Measurements from ENCODE around the gene TRIL. TPM values are rescaled to one million over a fixed set of nuclear protein-coding genes. Genes with fewer than 3 reads are reported as not detected.

TRIL gene
- total and polyA plus RNA-seq, 11 donors: 0.53 to 7.0 (median 3.2) TPM

DNA sequence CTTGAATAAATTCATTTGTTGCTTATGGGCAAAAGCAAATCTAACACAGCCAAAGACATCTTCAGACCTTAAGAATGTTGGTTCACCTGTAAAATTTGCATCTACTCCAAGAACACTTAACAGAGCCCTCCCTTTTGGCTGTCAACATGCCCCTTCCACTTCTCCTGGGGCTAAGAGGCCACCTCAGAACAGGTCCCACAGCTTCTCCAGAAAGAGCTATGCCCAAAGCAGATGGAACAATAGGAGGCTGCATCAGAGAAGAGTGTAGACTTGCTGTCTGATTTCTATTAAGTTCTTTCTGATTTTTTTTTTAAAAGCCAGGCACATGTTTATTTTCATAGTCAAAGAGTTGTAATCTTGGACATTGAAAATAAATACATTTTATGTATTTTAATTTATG lies 26.1 kb upstream of the TRIL start:
- TF ChIP-seq, protein P1, sequence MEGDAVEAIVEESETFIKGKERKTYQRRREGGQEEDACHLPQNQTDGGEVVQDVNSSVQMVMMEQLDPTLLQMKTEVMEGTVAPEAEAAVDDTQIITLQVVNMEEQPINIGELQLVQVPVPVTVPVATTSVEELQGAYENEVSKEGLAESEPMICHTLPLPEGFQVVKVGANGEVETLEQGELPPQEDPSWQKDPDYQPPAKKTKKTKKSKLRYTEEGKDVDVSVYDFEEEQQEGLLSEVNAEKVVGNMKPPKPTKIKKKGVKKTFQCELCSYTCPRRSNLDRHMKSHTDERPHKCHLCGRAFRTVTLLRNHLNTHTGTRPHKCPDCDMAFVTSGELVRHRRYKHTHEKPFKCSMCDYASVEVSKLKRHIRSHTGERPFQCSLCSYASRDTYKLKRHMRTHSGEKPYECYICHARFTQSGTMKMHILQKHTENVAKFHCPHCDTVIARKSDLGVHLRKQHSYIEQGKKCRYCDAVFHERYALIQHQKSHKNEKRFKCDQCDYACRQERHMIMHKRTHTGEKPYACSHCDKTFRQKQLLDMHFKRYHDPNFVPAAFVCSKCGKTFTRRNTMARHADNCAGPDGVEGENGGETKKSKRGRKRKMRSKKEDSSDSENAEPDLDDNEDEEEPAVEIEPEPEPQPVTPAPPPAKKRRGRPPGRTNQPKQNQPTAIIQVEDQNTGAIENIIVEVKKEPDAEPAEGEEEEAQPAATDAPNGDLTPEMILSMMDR (IDR thresholded peaks at IDR 0.05): no peak
- no peak for TF ChIP-seq POLR2A (IDR thresholded peaks at IDR 0.05)
- H3K9me3 ChIP-seq: no peaks in the 10 kb centered on the region
- H3K4me1 ChIP-seq: peaks cover 0 to 56% (median 30%) of the 10 kb centered on the region in 12 donors
- no peaks in the 10 kb centered on the region for H3K27me3 ChIP-seq
- H3K36me3 ChIP-seq: no peaks in the 10 kb centered on the region
- H3K27ac ChIP-seq: peak overlapping the region in 3 of 12 donors; percentile 8 to 69 (median 39)
- H3K4me3 ChIP-seq: no peak overlapping the region
- no peak for DNase-seq
- ATAC-seq: no peak
- intact Hi-C loops (cut with DNase I): no loop called here

DNA sequence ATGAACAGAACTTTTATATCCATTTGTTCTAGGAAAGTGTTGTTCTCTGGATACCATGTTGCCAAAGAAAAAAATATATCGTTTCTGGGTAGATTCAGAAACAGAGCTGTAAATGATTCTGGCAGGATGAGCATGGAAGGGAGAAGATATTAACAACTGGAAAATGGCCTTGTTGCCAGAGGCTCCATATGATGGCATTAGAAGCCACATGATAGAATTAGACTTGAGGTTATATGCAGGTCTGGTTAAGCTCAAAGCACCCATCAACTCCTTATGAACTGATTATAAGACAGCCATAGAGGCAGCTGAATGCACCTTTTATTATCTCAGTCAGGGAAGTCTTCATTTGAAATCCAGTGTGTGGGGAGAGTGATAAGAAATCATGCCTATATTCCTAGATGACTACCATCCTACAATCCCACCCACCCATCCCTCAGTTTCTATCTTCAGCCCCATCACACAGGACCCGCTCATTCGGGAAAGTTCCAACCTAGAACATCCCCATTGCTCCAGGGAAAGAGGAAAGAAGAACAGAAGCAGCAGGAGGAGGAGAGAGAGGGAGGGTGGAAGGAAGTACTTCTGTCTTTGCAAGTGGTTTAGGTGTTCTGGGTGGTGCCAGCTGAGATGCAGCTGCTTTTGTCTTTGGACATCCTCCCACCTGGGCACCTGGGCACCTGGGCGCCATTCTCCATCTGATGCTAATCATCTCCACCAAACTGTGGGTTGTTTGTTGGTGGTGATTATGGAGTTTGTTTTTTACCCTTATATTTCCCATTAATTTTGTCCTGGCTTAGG lies 25.5 kb upstream of the TRIL start:
- no peak for DNase-seq
- no peak overlapping the region for H3K4me3 ChIP-seq
- no peaks in the 10 kb centered on the region for H3K9me3 ChIP-seq
- intact Hi-C loops (cut with DNase I): no loop called here
- peaks cover 0 to 52% (median 29%) of the 10 kb centered on the region in 12 donors for H3K4me1 ChIP-seq
- 85 to 94% (median 90%) methylated on average over 4 of the region's 4 CpGs for WGBS, 4 donors
- H3K36me3 ChIP-seq: no peaks in the 10 kb centered on the region
- H3K27ac ChIP-seq: no peak overlapping the region
- H3K27me3 ChIP-seq: no peaks in the 10 kb centered on the region
- TF ChIP-seq, protein P1 (IDR thresholded peaks at IDR 0.05): no peak
- no peak for TF ChIP-seq POLR2A (IDR thresholded peaks at IDR 0.05)
- ATAC-seq: no peak

DNA sequence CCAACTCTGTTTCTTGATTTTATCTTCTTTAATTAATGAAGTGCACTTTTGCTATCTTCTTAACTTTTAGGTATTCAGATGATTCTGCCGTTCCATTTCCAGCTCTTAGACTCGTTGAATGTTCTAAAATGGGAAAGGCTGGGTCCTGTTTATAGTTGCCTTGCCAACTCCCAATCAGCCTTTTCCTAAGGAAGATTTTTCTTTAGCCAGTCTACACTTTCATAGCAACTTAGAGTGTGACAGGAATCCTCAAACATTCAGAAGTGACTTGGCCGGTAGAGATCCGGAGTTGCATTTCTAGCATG lies 23.0 kb upstream of the TRIL start:
- DNase-seq (no peak), ATAC-seq (no peak)
- WGBS, 4 donors: 57 to 65% (median 63%) methylated on average over 4 of the region's 4 CpGs
- Histone ChIP-seq H3K27me3 (no peaks in the 10 kb centered on the region), H3K27ac (peak overlapping the region in 3 of 12 donors; percentile 8 to 44 (median 32)), H3K9me3 (no peaks in the 10 kb centered on the region), H3K4me3 (no peak overlapping the region), H3K36me3 (no peaks in the 10 kb centered on the region), H3K4me1 (peaks cover 0 to 36% (median 11%) of the 10 kb centered on the region in 12 donors)
- intact Hi-C loops (cut with DNase I): no loop called here
- TF ChIP-seq, protein P1 (IDR thresholded peaks at IDR 0.05): no peak
- no peak for TF ChIP-seq POLR2A (IDR thresholded peaks at IDR 0.05)

DNA sequence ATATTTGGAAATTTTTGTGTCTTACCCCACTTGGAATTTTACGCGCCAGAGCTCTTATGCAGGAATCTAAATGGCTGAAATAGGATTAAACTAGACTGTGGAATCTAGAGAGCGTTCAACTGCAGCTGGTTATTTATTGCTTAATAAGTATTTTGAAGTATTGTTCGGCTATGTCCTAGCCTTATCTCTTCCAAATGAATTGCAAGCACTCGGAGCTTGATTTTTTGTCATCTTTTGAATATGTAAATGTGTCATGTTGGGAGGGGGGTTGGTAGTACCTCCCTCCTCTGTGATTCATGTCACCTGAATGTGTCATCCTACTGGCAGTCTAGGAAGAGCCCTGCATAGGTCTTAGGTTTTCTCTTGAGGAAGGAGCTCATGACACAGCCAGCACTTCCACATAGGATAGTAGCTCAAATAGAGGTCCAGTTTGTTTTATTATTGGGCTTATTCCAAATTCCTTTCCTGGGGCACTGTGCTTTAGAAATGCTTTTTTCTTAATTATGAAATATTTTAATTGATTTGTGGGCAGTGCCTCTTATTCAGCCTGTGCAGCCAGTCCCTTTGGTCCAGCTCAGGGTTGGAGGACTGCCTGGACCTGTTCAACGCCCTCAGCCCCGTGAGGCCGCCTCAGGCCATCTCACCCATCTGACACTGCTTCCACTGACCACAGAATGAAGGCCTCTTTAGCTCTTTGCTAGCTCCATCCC lies 22.5 kb upstream of the TRIL start:
- Histone ChIP-seq H3K27me3 (no peaks in the 10 kb centered on the region), H3K27ac (peak overlapping the region in 7 of 12 donors; percentile 8 to 44 (median 12)), H3K36me3 (no peaks in the 10 kb centered on the region), H3K4me3 (no peak overlapping the region), H3K4me1 (peaks cover 0 to 31% (median 7%) of the 10 kb centered on the region in 12 donors), H3K9me3 (no peaks in the 10 kb centered on the region)
- intact Hi-C loops (cut with DNase I): no loop called here
- 83 to 86% (median 84%) methylated on average over 8 of the region's 8 CpGs for WGBS, 4 donors
- DNase-seq (peak in 1 of 5 donors; percentile 36), ATAC-seq (peak in 1 of 4 donors; percentile 33)
- TF ChIP-seq, protein P1 (IDR thresholded peaks at IDR 0.05): no peak
- TF ChIP-seq POLR2A (IDR thresholded peaks at IDR 0.05): no peak
